Measurements from ENCODE around the gene ZSWIM1. TPM values are rescaled to one million over a fixed set of nuclear protein-coding genes. Genes with fewer than 3 reads are reported as not detected.

Gene ZSWIM1
- total and polyA plus RNA-seq, 2 donors from 2014 or later = 6.7 to 13.1 TPM

DNA sequence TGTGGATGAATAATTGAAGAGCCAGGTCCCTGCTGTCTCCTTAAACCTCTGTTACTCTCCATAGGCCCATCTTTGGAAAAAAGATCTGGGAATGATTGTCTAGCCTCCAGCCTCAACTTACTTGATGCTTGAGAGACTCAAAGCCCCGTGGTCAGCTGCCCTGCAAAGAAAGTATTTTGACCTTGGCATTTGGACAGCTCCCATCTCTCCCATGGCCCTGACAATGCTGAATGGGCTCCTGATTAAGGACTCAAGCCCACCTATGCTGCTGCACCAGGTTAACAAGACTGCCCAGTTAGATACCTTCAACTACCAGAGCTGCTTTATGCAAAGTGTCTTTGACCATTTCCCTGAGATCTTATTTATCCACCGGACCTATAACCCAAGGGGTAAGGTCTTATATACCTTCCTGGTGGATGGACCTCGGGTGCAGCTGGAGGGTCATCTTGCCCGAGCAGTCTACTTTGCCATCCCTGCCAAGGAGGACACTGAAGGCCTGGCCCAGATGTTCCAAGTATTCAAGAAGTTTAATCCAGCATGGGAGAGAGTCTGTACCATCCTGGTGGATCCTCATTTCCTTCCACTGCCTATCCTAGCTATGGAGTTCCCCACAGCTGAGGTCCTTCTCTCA lies 1.6 kb downstream of the ZSWIM1 start:
- intact Hi-C loops (cut with DNase I) = no loop called here
- Histone ChIP-seq H3K4me1 (ENCODE audit: control insufficient read depth in 2 of 3, insufficient read depth in 2 of 3, low read depth in 1 of 3, low read length in 3 of 3) (peaks cover 0 to 7% (median 0%) of the 10 kb centered on the region in 3 donors), H3K36me3 (ENCODE audit: control insufficient read depth in 2 of 3, insufficient read depth in 3 of 3, low read length in 3 of 3) (peaks cover 4 to 20% (median 15%) of the 10 kb centered on the region in 3 donors), H3K4me3 (ENCODE audit: low read length in 3 of 3) (no peak overlapping the region), H3K9me3 (ENCODE audit: control insufficient read depth in 2 of 3, insufficient read depth in 1 of 3, low read length in 3 of 3) (no peaks in the 10 kb centered on the region), H3K9ac (ENCODE audit: low read length in 3 of 3) (no peak overlapping the region), H3K27me3 (ENCODE audit: control insufficient read depth, insufficient read depth, low read length) (no peaks in the 10 kb centered on the region), H3K27ac (ENCODE audit: low read depth in 2 of 2, low read length in 2 of 2) (no peak overlapping the region)
- TF ChIP-seq, protein P1, sequence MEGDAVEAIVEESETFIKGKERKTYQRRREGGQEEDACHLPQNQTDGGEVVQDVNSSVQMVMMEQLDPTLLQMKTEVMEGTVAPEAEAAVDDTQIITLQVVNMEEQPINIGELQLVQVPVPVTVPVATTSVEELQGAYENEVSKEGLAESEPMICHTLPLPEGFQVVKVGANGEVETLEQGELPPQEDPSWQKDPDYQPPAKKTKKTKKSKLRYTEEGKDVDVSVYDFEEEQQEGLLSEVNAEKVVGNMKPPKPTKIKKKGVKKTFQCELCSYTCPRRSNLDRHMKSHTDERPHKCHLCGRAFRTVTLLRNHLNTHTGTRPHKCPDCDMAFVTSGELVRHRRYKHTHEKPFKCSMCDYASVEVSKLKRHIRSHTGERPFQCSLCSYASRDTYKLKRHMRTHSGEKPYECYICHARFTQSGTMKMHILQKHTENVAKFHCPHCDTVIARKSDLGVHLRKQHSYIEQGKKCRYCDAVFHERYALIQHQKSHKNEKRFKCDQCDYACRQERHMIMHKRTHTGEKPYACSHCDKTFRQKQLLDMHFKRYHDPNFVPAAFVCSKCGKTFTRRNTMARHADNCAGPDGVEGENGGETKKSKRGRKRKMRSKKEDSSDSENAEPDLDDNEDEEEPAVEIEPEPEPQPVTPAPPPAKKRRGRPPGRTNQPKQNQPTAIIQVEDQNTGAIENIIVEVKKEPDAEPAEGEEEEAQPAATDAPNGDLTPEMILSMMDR (IDR thresholded peaks at IDR 0.05; ENCODE audit: borderline replicate concordance, extremely low read depth, insufficient read depth) = no peak
- DNase-seq (peak in 1 of 5 donors; percentile 52), FAIRE-seq (no peak)

DNA sequence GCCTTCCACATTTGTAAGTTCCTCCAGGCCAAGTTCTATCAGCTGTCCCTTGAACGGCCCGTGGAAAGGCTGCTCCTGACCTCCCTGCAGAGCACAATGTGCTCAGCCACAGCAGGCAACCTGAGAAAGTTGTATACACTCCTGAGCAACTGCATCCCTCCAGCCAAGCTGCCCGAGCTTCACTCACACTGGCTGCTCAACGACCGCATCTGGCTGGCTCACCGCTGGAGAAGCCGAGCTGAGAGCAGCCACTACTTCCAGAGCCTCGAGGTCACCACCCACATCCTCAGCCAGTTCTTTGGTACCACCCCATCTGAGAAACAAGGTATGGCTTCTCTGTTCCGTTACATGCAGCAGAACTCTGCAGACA lies 2.1 kb downstream of the ZSWIM1 start:
- Histone ChIP-seq H3K4me1 (ENCODE audit: control insufficient read depth in 2 of 3, insufficient read depth in 2 of 3, low read depth in 1 of 3, low read length in 3 of 3) (peaks cover 0 to 7% (median 0%) of the 10 kb centered on the region in 3 donors), H3K36me3 (ENCODE audit: control insufficient read depth in 2 of 3, insufficient read depth in 3 of 3, low read length in 3 of 3) (peaks cover 4 to 15% (median 12%) of the 10 kb centered on the region in 3 donors), H3K9me3 (ENCODE audit: control insufficient read depth in 2 of 3, insufficient read depth in 1 of 3, low read length in 3 of 3) (no peaks in the 10 kb centered on the region), H3K27me3 (ENCODE audit: control insufficient read depth, insufficient read depth, low read length) (no peaks in the 10 kb centered on the region), H3K4me3 (ENCODE audit: low read length in 3 of 3) (no peak overlapping the region), H3K27ac (ENCODE audit: low read depth in 2 of 2, low read length in 2 of 2) (no peak overlapping the region), H3K9ac (ENCODE audit: low read length in 3 of 3) (no peak overlapping the region)
- TF ChIP-seq, protein P1 (IDR thresholded peaks at IDR 0.05; ENCODE audit: borderline replicate concordance, extremely low read depth, insufficient read depth) = no peak
- no peak for FAIRE-seq
- peak in 1 of 5 donors; percentile 65 for DNase-seq
- intact Hi-C loops (cut with DNase I) = no loop called here

DNA sequence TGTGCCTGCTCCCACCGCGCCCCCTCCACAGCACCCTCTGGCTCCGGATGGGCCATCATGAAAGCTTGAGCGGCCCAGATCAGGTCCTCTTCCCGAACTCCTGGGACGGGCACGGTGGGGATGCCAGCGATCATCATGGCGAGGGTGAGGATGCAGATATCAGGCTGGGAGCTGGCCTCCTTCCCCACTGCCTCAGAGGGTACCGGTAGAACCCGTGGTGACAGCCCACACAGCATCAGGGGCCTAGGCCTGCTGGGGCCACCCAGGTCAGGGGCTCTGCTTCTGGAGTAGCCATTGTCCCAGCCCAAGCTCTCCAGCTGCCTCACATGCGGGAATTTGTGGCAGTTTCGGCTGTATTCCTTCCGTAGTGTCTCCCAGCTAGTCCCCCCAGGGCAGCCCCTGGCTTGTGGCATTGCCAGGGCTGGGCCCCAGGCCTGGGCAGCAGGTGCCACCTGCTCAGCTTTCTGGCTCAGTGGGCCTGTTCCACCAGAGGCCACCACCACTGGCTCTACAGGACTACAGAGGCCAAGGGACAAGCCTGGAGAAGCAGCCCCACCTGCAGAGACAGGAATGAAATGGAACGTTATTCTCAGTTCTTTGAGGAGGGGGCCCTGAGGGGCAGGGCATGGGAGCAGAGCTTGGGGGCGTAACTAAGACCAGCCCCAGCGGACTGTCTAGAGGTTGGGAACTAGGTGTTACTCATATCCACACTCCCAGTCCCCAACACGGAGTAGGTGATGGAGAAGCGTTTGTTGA lies 5.7 kb downstream of the ZSWIM1 start:
- Histone ChIP-seq H3K4me3 (ENCODE audit: low read length in 3 of 3) (no peak overlapping the region), H3K9ac (ENCODE audit: low read length in 3 of 3) (no peak overlapping the region), H3K36me3 (ENCODE audit: control insufficient read depth in 2 of 3, insufficient read depth in 3 of 3, low read length in 3 of 3) (peaks cover 4 to 20% (median 13%) of the 10 kb centered on the region in 3 donors), H3K9me3 (ENCODE audit: control insufficient read depth in 2 of 3, insufficient read depth in 1 of 3, low read length in 3 of 3) (no peaks in the 10 kb centered on the region), H3K27me3 (ENCODE audit: control insufficient read depth, insufficient read depth, low read length) (no peaks in the 10 kb centered on the region), H3K4me1 (ENCODE audit: control insufficient read depth in 2 of 3, insufficient read depth in 2 of 3, low read depth in 1 of 3, low read length in 3 of 3) (peaks cover 0 to 25% (median 0%) of the 10 kb centered on the region in 3 donors), H3K27ac (ENCODE audit: low read depth in 2 of 2, low read length in 2 of 2) (no peak overlapping the region)
- DNase-seq (peak in 1 of 5 donors; percentile 72), FAIRE-seq (no peak)
- TF ChIP-seq, protein P1 (IDR thresholded peaks at IDR 0.05; ENCODE audit: borderline replicate concordance, extremely low read depth, insufficient read depth) = no peak
- intact Hi-C loops (cut with DNase I) = no loop called here

Data from kidney (tissue), 14 donors.